HG02970 (cell line): Measurements from ENCODE around the gene C12orf60.
A peak's percentile ranks its signal among the peaks of the same experiment; 100 is the strongest.
"Not testable (repeated sequence)": the region's sequence is repeated elsewhere in the genome, so short reads cannot be mapped to it uniquely, and the experiment has no call there.

ENCODE experiments used
- ATAC-seq: cut with Tn5 transposase; IDR thresholded peaks from one replicate; pipeline ENCODE4 v1.9.1; 2021; ENCODE audit warnings: mild to moderate bottlenecking, moderate library complexity, moderate number of reproducible peaks; ENCODE audit not compliant: unreplicated experiment, low FRiP score

The C12orf60 gene, protein sequence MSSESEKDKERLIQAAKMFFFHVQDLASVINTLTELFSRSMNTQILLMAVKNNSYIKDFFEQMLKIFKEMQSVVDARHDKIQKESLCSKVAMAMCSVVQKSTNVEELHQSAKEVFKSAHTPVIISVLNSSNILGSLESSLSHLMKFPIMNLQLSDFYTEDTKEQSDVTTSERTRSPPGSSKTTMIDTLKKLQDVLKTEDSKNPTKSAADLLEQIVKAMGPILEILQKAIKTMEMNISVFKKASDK

DNA sequence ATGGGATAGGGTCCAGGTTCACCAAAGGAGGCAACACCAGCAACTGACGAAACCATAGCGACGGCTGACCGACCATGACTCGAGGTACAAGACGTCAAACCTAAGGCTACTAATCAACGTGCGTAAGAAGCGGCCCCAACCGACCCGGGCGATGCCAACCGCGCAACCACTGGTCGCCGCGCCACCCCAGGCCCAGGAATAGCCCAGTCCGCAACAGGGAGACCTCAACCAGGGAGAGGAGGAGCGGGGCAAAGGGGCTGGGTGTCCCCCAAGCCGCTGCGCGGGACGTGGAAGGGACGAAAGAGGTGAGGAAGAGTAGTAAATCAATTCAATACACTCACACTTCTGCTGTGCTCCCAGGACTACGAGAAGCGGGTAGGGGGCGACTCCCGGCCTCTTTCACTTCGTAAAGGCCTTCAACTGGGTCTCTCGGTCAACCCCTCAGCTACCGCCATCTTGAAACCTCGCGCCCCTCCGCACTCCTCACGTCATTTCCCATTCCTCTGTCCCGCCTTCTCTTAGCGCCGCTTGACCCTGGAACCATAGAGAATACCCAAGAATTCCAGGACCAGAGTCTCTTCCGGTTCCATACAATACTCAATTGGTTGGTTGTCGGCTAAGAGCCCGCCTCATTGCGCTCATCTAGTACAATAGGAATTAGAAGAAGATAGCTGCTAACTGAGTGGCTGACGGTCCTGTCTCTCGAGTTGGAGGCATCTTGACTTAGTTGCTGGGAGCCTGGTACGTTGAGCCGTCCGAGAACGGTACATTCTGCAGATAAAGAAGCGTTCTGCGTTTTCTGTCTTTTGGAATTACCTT, at the start of gene C12orf60, which contains the start of gene WBP11:
TSS of gene C12orf60 (plus strand) at position 660 of the 819 bp plus-strand sequence. CDS start 19,266 bp downstream, outside the sequence.
TSS of gene WBP11 (minus strand) at position 468 of the 819 bp plus-strand sequence. CDS start 2,095 bp downstream, outside the sequence.
- peak; percentile 98 for ATAC-seq

DNA sequence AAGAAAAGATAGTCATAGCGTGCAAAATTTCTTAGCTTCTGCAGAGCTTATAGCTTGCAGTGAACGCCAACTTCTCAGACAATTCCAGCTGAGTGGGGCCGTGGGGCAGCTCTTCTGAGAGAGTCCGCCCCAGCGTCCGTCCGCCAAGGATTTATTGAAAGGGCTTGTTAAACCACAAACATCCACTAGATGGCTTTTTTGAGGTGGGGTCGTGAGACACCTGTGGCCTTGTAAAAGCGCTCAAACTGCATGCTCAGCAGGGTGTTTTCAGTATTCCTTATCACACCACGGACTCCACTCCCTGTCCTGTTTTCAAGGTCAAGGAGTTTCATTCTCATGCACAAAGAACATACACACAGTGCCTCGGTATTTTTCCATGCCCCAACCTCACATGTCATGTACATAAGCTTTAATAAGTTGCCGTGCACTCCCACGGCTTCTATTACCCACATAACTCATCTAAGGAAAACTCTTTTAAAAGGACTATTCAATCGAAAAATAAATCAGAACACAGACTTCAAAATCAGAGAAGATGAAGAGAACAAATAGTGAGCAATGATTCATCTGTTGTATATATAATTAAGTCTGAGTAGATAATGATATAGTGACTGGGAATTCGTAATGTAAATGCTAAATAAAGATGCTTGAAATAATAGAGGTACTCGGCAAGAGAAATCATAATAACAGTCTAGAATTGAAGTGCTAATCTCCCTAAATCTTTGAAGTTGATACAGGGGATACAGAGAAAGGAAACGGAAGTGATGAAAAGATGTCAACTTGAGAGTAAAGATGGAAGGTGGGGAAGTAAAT, 46.9 kb upstream of the C12orf60 start:
- no peak for ATAC-seq

GRCh38 chr12:14759711-14760280, 43.7 kb upstream of the C12orf60 start:
- not testable (repeated sequence) for ATAC-seq

DNA sequence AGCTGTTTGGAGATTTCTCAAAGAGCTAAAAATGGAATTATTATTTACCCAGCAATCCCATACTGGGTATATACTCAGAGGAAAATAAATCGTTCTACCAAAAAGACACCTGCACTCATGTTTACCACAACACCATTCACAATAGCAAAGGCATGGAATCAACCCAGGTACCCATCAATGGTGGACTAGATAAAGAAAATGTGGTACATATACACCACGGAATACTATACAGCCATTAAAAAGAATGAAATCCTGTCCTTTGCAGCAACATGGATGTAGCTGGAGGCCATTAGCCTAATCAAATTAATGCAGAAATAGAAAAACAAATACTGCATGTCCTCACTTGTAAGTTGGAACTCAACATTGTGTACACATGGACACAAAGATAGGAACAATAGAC, 38.1 kb upstream of the C12orf60 start:
- ATAC-seq, result no peak

GRCh38 chr12:14766020-14766419, 37.5 kb upstream of the C12orf60 start:
- ATAC-seq, result not testable (repeated sequence)

GRCh38 chr12:14766649-14767215, 36.7 kb upstream of the C12orf60 start:
- ATAC-seq, result no peak

GRCh38 chr12:14767617-14768016, 35.9 kb upstream of the C12orf60 start:
- ATAC-seq, result no peak

DNA sequence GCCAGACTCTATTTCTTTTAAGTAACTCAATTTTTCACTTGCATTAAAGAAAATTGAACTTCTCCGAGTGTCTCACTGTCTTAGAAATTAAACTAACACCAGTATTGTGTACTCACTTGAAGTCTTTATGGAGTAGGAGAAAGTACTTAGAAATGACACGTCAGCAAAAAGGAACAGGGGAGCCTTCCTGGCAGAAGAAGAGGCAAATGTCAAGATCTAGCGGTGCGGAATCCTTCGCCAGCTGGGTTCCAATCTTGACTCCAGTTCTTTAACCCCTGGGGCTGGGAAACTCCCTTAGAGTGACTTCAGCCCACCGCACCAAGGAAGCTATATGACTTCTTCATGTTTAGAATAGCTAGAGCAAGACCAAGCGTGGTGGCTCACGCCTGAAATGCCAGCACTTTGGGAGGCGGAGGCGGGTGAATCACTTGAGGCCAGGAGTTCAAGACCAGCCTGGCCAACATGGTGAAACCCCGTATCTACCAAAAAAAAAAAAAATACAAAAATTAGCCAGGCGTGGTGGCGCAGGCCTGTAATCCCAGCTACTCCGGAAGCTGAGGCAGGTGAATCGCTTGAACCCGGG, 34.6 kb upstream of the C12orf60 start:
- no peak for ATAC-seq

GRCh38 chr12:14769466-14769968, 34.0 kb upstream of the C12orf60 start:
- peak; percentile 1 for ATAC-seq

DNA sequence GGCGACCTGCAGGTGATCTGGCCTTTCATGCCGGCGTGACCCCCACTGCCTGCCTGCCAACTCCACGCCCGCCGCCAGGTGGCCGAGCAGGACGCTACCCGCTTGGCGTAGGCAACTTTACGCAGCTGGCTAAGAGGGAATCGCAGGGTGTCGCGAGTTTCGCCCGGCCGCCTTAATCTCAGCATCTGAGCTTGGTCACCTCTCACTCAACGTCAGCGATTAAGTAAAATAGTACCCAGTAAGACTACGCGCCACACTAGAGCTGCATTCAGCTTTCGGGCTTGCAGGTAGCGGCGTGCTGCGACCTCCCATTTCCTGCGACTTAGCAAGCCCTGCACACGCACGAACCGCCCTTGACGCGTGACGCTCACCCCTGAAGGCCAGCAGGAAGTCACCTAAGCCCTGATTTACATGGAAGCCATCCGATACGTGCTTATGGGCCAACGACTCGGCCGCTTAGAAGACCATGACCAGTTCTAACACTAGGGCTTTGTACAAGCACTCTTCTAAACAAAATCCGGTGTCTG, 33.4 kb upstream of the C12orf60 start:
- ATAC-seq, result peak; percentile 35

DNA sequence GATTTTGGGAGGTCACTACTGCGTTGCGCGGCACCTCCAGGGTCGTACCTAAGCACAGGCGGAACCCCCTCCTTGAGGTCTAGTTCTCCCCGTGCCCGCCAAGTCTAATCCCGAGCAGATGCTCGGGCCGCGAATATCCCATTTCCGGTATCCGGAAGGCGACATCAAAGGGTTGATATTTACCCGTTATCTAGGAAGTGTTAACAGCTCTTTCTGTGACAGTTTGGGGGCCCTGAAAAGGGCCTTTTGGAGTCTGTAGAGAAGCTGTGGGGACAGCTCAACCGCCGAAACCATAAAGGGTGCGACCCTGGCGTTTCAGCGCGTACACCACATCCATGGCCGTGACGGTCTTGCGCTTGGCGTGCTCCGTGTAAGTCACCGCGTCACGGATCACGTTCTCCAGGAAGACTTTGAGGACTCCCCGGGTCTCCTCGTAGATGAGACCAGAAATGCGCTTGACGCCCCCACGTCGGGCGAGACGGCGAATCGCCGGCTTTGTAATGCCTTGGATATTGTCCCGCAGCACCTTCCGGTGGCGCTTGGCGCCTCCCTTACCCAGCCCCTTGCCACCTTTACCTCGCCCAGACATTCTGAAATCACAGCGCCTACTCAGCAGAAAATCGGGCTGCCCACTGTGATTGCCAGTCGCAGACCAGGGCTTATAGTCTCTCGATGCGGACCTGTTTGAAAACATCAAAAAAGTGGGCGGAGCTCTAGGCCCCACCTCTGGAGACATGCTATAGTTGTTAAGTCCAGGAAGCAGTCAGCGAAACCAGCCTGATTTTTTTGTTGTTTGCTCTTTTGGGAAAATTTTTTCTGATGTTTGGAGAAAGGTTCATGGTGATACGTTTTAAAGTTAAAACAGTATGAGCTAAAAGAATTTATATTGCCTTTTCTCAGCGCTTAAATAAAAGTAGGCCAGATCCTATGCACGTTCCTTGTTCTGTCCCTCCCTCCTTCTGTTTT, 32.7 kb upstream of the C12orf60 start:
- peak; percentile 31 for ATAC-seq

GRCh38 chr12:14771651-14772137, 31.8 kb upstream of the C12orf60 start:
- no peak for ATAC-seq

GRCh38 chr12:14772946-14773345, 30.5 kb upstream of the C12orf60 start:
- no peak for ATAC-seq

DNA sequence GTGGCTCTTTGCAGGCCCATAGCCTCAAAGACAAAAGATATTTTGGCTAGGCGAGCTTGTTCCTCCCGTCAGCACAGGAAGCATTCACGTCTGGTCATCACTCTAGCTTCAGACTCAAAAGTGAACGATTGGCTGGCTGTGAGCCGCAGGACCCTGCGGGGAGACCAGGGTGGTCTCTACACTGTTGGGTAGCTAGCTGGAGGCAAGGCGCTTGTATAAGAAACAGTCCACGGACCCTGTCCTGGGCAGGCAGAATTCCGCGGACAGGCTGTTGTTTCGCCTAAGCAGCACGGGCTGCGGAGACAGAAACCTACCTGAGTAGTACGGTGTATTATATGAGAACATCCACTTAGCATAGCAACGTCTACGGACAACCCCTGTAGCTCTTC, 29.8 kb upstream of the C12orf60 start:
- ATAC-seq, result peak; percentile 11

DNA sequence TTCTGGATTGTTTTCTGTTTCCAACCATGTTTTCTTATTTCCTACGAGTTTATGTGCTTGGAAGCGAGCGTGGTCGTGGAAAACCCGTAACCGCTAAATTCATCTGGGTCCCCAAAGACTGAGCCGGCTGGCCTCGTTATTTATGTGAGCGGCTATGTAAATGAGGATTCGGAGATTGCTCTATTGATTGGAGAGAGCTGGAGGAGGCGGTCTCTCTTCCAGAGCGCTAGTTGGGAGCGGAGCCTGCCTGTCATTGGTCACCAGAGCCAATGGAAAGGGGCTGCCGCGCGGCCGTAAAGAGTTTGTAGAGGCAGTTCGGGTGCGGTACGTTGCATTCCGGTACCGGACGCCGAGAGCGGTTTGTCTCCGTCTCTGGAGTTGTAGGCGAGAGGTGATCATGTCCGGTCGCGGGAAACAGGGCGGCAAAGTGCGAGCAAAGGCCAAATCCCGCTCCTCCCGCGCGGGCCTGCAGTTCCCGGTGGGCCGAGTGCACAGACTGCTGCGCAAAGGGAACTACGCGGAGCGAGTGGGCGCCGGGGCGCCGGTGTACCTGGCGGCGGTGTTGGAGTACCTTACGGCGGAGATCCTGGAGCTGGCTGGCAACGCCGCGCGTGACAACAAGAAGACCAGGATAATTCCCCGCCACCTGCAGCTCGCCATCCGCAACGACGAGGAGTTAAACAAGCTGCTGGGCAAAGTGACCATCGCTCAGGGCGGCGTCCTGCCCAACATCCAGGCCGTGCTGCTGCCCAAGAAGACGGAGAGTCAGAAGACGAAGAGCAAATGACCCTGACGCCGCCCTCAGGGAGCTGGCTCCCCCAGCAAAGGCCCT, 29.2 kb upstream of the C12orf60 start:
- ATAC-seq, result peak; percentile 47

GRCh38 chr12:14774906-14775635, 28.4 kb upstream of the C12orf60 start:
- no peak for ATAC-seq

DNA sequence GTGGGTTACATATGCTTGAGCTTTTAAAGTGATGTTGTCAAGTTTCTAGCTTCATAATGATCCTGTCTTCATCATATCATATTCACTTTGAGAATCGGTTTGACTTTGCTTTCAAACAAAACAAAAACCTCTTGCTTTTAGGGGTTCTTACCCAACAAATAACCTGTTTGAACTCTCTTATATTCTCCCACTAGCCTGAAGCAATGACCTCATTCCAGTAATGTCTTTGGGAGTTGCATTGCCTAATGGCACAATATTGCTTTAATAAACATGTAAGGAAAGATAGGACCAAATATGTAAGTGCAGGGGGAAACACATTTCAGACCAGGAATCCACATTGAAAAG, 27.9 kb upstream of the C12orf60 start:
- no peak for ATAC-seq
